Heart right ventricle (tissue), 16 donors: Measurements from ENCODE around the gene CFTR. TPM values are rescaled to one million over a fixed set of nuclear protein-coding genes. Genes with fewer than 3 reads are reported as not detected.

ENCODE experiments used
- ATAC-seq, 8 donors: fragments of 200-7000 bp; cut with Tn5 transposase; one replicate each; pipeline ENCODE4 v1.9.1; 2020; ENCODE audit warnings: mild to moderate bottlenecking in 8 of 8, moderate library complexity in 8 of 8, moderate number of reproducible peaks in 1 of 8
- DNase-seq, 2 donors: peaks; one replicate each; pipeline ENCODE4 v3.0.0-alpha.2; 2020
- H3K27ac ChIP-seq, 10 donors: fragments of 200-600 bp; sonication (generic) in 2 of 10; one replicate each; pipeline versions ENCODE4 v1.5.0 to v1.8.0; 2020 to 2022; ENCODE audit warnings: mild to moderate bottlenecking in 3 of 10
- H3K27me3 ChIP-seq, 7 donors: fragments of 200-600 bp; one replicate each; pipeline ENCODE4 v1.8.0; 2021 to 2022; ENCODE audit warnings: mild to moderate bottlenecking in 2 of 7
- H3K36me3 ChIP-seq, 9 donors: fragments of 200-600 bp; sonication (generic) in 1 of 9; one replicate each; pipeline versions ENCODE4 v1.5.0 to v1.8.0; 2020 to 2022; ENCODE audit warnings: mild to moderate bottlenecking in 2 of 9
- H3K4me1 ChIP-seq, 9 donors: fragments of 200-600 bp; sonication (generic) in 1 of 9; one replicate each; pipeline versions ENCODE4 v1.5.0 to v1.8.0; 2020 to 2022; ENCODE audit warnings: mild to moderate bottlenecking in 4 of 9
- H3K4me3 ChIP-seq, 10 donors: fragments of 200-600 bp; sonication (generic) in 2 of 10; one replicate each; pipeline versions ENCODE4 v1.5.0 to v1.8.0; 2020 to 2022; ENCODE audit warnings: mild to moderate bottlenecking in 7 of 10, moderate library complexity in 2 of 10
- H3K9me3 ChIP-seq, 11 donors: fragments of 200-600 bp in 10 of 11; sonication (generic) in 2 of 11; one replicate each; pipeline versions ENCODE4 v1.5.0 to v1.8.0; 2013 to 2022; ENCODE audit warnings: mild to moderate bottlenecking in 2 of 11, control low read depth in 1 of 11, moderate library complexity in 1 of 11
- CTCF ChIP-seq, 9 donors: fragments of 200-600 bp; sonication (generic) in 2 of 9; IDR thresholded peaks; one replicate each; pipeline versions ENCODE4 v1.5.0 to v1.8.0; 2021 to 2022; ENCODE audit warnings: antibody characterized with exemption in 9 of 9, mild to moderate bottlenecking in 5 of 9, moderate library complexity in 1 of 9
- WGBS, 2 donors: extraction: QIAGEN DNeasy Blood & Tissue Kit; methylation state at CpG; one replicate each; pipeline ENCODE4 v1.1.7; 2013; ENCODE audit warnings: inconsistent platforms in 1 of 2; 5-methylcytosine and 5-hydroxymethylcytosine counted together
- intact Hi-C, 10 donors: fragments of 100-400 bp; cut with DNase I; formaldehyde crosslinking; loops; one replicate each; pipeline versions ENCODE4 v1.11.1 to v1.14.2; 2022
- polyA plus RNA-seq, 2 donors: library from polyadenylated mRNA; stranded (reverse); fragments of 200-250 nt; gene quantifications; one replicate each; pipeline ENCODE4 v1.2.3, GENCODE V29; 2013
- total RNA-seq, 10 donors: library from RNA; stranded (reverse); fragmentation: NEBNext Ultra II Directional in 3 of 10; extraction: Animal tissue kit (Norgen Biotek cat#: 25700) in 3 of 10; gene quantifications; one replicate each; pipeline versions ENCODE4 v1.2.1 to v1.2.4, GENCODE V29; 2021 to 2023
- donor health status: Arrhythmogenic right ventricular cardiomyopathy.
- donor health status: ischemic (EF 13 %, LVEDD 7.1; RV severe dilation, severe dysfunction).
- donor health status: healthy with polysubstance abuse.
- donor health status: DM: no; HTN: yes; CAD: no.
- donor health status: DM: no; HTN: no; CAD: no.
- donor health status: ischemic (EF 25% LVEDD 6.9; RV normal size, moderate dysfunction).
- donor health status: ischemic (EF 25% LVEDD 5.7; RV mildly dilated, moderate dysfunction).
- donor health status: healthy.
- donor health status: DM: yes; HTN: yes; CAD: no.
- donor health status: Ischemic cardiomyopathy.
- donor health status: ischemic (EF 35%, LVEDD 5.7; RV mildly dilated, moderate dysfunction).
- donor health status: nonischemic (EF 11% LVEDD 7.7; RV severe dilation, severe dysfunction).
- donor health status: DM: yes; HTN: yes; CAD: no.
- donor health status: PGD.
- donor health status: ischemic (EF 29% LVEDD 5.4; RV normal size, mild dysfunction).
- donor health status: nonischemic (EF 23%, LVEDD 6.1; RV moderate dilation, normal function).

The CFTR gene
- total and polyA plus RNA-seq, 12 donors: 0.06 to 0.95 (median 0.25) TPM; not detected in 2

- intact Hi-C loops: loop anchor here in 1 of 10 donors (10.0 kb wide), 1 partner anchor 194 kb away; the partner anchor contains the start of gene CFTR
- Histone ChIP-seq H3K4me1 (no peaks in the 10 kb centered on the region), H3K36me3 (no peaks in the 10 kb centered on the region), H3K27me3 (peaks cover 0 to 21% (median 3%) of the 10 kb centered on the region in 7 donors), H3K9me3 (no peaks in the 10 kb centered on the region), H3K27ac (no peak overlapping the region), H3K4me3 (no peak overlapping the region)
- ATAC-seq: no peak
- 71 to 83% methylated on average over 3 of the region's 3 CpGs for WGBS, 2 donors
- TF ChIP-seq CTCF (IDR thresholded peaks at IDR 0.05): no peak
- DNase-seq: no peak
Observed at GRCh38 chr7:117679120-117679519, 199.3 kb downstream of the CFTR start.

- no peaks in the 10 kb centered on the region for H3K4me1 ChIP-seq
- no peak overlapping the region for H3K27ac ChIP-seq
- peaks cover 0 to 21% (median 2%) of the 10 kb centered on the region in 7 donors for H3K27me3 ChIP-seq
- no peak overlapping the region for H3K4me3 ChIP-seq
- H3K36me3 ChIP-seq: no peaks in the 10 kb centered on the region
- no peak for ATAC-seq
- no peaks in the 10 kb centered on the region for H3K9me3 ChIP-seq
- DNase-seq: no peak
- WGBS, 2 donors: 68 to 75% methylated on average over 5 of the region's 5 CpGs
- intact Hi-C loops: no loop called here
- no peak for TF ChIP-seq CTCF (IDR thresholded peaks at IDR 0.05)
Observed at GRCh38 chr7:117682681-117683385, 203.0 kb downstream of the CFTR start.

- Histone ChIP-seq H3K27me3 (peaks cover 0 to 21% (median 0%) of the 10 kb centered on the region in 7 donors), H3K36me3 (no peaks in the 10 kb centered on the region), H3K27ac (no peak overlapping the region), H3K9me3 (no peaks in the 10 kb centered on the region), H3K4me1 (no peaks in the 10 kb centered on the region), H3K4me3 (no peak overlapping the region)
- intact Hi-C loops: no loop called here
- 80 to 83% methylated on average over 8 of the region's 8 CpGs for WGBS, 2 donors
- DNase-seq (no peak), ATAC-seq (no peak)
- TF ChIP-seq CTCF (IDR thresholded peaks at IDR 0.05): no peak
Observed at GRCh38 chr7:117683430-117684175, 203.8 kb downstream of the CFTR start.

GRCh38 chr7:117685795-117686194 lies 206.0 kb downstream of the CFTR start:
- Histone ChIP-seq H3K27ac (no peak overlapping the region), H3K4me1 (no peaks in the 10 kb centered on the region), H3K9me3 (no peaks in the 10 kb centered on the region), H3K4me3 (no peak overlapping the region), H3K36me3 (no peaks in the 10 kb centered on the region), H3K27me3 (peaks cover 0 to 20% (median 0%) of the 10 kb centered on the region in 7 donors)
- no peak for DNase-seq
- intact Hi-C loops: no loop called here
- TF ChIP-seq CTCF (IDR thresholded peaks at IDR 0.05): no peak
- no peak for ATAC-seq
